ENCODE measurements around the gene EIF4G3.

DNA sequence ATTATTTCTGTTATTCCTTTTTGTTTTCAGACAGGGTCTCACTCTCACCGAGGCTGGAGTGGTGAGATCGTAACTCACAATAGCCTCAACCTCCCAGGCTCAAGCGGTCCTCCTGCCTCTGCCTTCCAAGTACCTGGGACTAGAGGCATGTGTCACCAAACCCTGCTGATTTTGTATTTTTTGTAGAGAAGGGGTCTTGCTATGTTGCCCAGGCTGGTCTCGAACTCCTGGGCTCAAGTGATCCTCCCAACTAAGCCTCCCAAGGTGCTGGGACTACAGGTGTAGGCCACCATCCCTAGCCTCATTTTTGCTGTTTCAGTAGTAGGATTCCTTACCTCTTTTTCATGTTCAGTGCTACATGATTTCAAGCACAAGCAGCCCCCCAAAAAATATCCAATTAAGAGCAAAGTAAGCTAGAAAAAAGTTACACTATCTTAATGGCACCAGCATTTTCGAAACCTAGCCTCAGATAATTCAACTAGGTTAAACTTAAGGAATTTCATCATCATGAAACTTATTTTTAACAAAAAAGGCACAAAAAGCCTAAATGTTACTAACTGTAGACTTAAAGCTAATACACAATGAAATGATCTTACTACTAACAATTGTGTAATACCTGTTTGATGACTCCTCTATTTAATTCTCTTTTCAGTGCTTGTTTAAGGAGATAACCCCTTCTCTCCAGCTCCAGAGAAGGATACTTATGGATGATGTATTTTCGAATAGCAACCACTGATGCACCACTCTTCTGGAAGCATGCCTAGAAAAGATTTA, 406.2 kb downstream of the EIF4G3 start:
- TF ChIP-seq, protein P1, sequence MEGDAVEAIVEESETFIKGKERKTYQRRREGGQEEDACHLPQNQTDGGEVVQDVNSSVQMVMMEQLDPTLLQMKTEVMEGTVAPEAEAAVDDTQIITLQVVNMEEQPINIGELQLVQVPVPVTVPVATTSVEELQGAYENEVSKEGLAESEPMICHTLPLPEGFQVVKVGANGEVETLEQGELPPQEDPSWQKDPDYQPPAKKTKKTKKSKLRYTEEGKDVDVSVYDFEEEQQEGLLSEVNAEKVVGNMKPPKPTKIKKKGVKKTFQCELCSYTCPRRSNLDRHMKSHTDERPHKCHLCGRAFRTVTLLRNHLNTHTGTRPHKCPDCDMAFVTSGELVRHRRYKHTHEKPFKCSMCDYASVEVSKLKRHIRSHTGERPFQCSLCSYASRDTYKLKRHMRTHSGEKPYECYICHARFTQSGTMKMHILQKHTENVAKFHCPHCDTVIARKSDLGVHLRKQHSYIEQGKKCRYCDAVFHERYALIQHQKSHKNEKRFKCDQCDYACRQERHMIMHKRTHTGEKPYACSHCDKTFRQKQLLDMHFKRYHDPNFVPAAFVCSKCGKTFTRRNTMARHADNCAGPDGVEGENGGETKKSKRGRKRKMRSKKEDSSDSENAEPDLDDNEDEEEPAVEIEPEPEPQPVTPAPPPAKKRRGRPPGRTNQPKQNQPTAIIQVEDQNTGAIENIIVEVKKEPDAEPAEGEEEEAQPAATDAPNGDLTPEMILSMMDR (IDR thresholded peaks at IDR 0.05): no peak
- no peak for TF ChIP-seq POLR2A (IDR thresholded peaks at IDR 0.05)
